ENCODE results near the gene AAK1. TPM values are rescaled to one million over a fixed set of nuclear protein-coding genes. Genes with fewer than 3 reads are reported as not detected.

Gene AAK1
- total and polyA plus RNA-seq, 2 of the 13 experiments (the other 11 are each of a cell fraction or from before 2014, with no cell fraction given), result 9.8 to 10.3 TPM

- no peak for TF ChIP-seq PRDM4 (CRISPR knock-in tag; IDR thresholded peaks at IDR 0.05; ENCODE audit: borderline replicate concordance)
- TF ChIP-seq STAG1 (CRISPR knock-in tag; IDR thresholded peaks at IDR 0.05), result peak; percentile 57
- peak; percentile 64; the same call in 1 of the 2 replicates for TF ChIP-seq HES4 (CRISPR knock-in tag; IDR thresholded peaks at IDR 0.05; ENCODE audit: borderline replicate concordance)
- TF ChIP-seq DDIT3 (CRISPR knock-in tag; IDR thresholded peaks at IDR 0.05), result peak; percentile 70; the same call in 1 of the 2 replicates
- peak; percentile 27; the same call in 1 of the 2 replicates for TF ChIP-seq KDM6A (CRISPR knock-in tag; IDR thresholded peaks at IDR 0.05; ENCODE audit: low read depth)
- TF ChIP-seq HOXD1 (CRISPR knock-in tag; IDR thresholded peaks at IDR 0.05), result peak; percentile 84; the same call in 1 of the 2 replicates
- TF ChIP-seq TERF1 (CRISPR knock-in tag; IDR thresholded peaks at IDR 0.05), result no peak
- no peak for TF ChIP-seq PHF5A (CRISPR knock-in tag; IDR thresholded peaks at IDR 0.05; ENCODE audit: low read depth, unreplicated experiment)
- TF ChIP-seq NFYB (CRISPR knock-in tag; IDR thresholded peaks at IDR 0.05), result peak; percentile 43; the same call in 1 of the 2 replicates
- peak; percentile 39 for TF ChIP-seq TBL1XR1 (IDR thresholded peaks at IDR 0.05; ENCODE audit: borderline replicate concordance, low read length, partially characterized antibody)
- peak; percentile 91; the same call in 1 of the 2 replicates for TF ChIP-seq ZNF264 (CRISPR knock-in tag; IDR thresholded peaks at IDR 0.05)
- peak; percentile 95 to 96 for TF ChIP-seq POLR2A (IDR thresholded peaks at IDR 0.05; ENCODE audit: insufficient read depth in 1 of 2, low read depth in 2 of 2, low read length in 2 of 2)
- no peak for TF ChIP-seq ZNF569 (CRISPR knock-in tag; IDR thresholded peaks at IDR 0.05; ENCODE audit: borderline replicate concordance)
- no peak for TF ChIP-seq SRF (IDR thresholded peaks at IDR 0.05; ENCODE audit: low read depth, low read length)
- TF ChIP-seq ZNF556 (CRISPR knock-in tag; IDR thresholded peaks at IDR 0.05; ENCODE audit: borderline replicate concordance), result peak; percentile 42
- TF ChIP-seq BATF2 (CRISPR knock-in tag; IDR thresholded peaks at IDR 0.05), result no peak
- TF ChIP-seq GATAD1 (CRISPR knock-in tag; IDR thresholded peaks at IDR 0.05), result peak; percentile 30; the same call in 1 of the 2 replicates
- TF ChIP-seq REXO4 (CRISPR knock-in tag; IDR thresholded peaks at IDR 0.05; ENCODE audit: borderline replicate concordance), result no peak
- no peak; the same call in 1 of the 2 replicates for TF ChIP-seq ZNF614 (CRISPR knock-in tag; IDR thresholded peaks at IDR 0.05; ENCODE audit: borderline replicate concordance)
- TF ChIP-seq IKZF1 (IDR thresholded peaks at IDR 0.05), result no peak
- TF ChIP-seq ZNF724P (CRISPR knock-in tag; IDR thresholded peaks at IDR 0.05; ENCODE audit: borderline replicate concordance), result peak; percentile 73; the same call in 1 of the 2 replicates
- peak; percentile 97; the same call in 1 of the 2 replicates for TF ChIP-seq ZNF577 (CRISPR knock-in tag; IDR thresholded peaks at IDR 0.05; ENCODE audit: borderline replicate concordance, low read depth)
- TF ChIP-seq KDM5A (IDR thresholded peaks at IDR 0.05; ENCODE audit: borderline replicate concordance, low read length), result peak; percentile 63; the same call in 1 of the 2 replicates
- TF ChIP-seq STAT5B (CRISPR knock-in tag; IDR thresholded peaks at IDR 0.05), result no peak
- TF ChIP-seq CBX5 (CRISPR knock-in tag; IDR thresholded peaks at IDR 0.05; ENCODE audit: borderline replicate concordance), result no peak
These were observed 206.4 kb downstream of the AAK1 start, which contains the start of gene NFU1 (continued) for GRCh38 chr2:69436938-69437750.
